ENCODE results near the gene PCCA.
A peak's percentile ranks its signal among the peaks of the same experiment; 100 is the strongest.
"Not testable (repeated sequence)": the region's sequence is repeated elsewhere in the genome, so short reads cannot be mapped to it uniquely, and the experiment has no call there.

The PCCA gene

DNA sequence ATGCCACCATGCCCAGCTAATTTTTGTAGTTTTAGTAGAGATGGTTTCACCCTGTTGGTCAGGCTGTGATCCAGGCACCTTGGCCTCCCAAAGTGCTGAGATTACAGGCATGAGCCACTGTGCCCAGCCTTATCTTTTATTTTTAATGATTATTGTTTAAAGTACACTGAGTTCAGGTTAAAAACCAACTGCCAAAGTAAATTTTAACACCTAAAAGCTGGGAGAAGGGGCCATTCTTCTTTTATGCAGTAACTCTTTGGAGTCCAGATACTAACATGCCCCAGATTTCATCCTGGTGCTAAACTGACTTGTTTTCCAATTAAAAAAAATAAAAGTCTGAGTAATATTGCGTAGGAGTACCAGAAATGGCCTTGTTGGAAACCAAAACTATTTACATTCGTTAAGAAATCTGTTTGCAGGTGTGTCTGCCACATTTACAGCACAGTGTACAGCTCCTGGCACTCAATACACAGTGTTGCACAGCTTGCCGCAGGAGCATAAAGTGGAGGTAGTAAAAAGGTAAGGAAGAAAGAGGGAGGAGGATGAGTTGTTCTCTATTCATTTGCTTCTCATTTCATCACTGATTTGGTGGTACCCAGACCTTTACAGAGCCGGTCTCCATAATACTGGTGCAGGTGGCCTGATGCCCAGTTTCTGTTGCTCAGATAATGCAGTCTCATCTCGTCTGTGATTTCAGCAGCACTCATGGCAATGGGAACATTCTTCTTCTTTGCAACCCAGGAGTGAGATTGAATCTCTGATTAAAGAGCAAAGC lies 108.9 kb downstream of the PCCA start:
- DNase-seq: no peak

DNA sequence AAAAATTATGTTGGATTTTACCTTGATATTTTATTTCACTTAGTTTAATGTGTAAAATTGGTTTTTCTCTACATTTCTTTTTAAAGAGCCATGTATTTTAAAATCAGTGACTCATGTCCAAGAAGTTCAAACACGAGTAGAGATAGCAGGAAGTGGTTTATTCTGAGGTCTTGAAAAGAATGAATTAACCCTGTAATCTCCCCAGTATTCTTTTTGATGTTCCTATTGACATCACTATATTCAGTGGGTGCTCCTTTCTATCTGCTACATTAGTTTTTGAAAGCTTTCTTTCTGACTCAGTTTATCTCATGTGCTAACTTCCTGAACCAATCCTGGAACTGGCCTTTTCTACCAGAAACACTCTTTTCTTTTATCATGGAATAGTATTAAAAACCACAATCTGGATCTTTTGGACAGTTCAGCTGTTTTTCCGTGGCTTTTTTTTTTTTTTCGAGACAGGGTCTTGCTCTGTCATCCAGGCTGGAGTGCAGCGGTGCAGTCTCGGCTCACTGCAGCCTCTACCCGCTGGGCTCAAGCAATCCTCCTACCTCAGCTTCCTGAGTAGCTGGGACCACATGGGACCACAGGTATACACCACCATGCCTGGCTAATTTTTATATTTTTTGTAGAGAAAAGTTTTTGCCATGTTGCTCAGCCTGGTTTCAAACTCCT lies 114.9 kb downstream of the PCCA start:
- peak; percentile 82 for DNase-seq

DNA sequence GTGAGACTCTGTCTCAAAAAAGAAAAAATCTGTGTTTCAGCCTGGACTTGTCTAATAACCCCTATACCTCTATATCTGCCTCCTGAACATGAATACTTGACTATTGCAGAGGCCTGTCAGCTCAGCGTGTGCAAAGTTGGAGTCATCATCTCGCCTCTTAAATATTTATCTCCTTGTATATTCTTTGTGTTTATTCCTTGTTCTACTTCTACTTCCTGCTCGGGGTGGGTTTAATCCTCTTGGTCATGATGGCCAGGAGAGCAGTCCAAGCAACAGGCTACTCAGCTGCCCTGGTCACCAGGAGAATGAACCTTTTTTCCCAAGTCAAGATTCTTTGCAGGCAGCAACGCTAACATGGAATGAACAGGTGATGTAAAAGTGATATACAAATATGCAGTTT lies 119.1 kb downstream of the PCCA start:
- no peak for DNase-seq

DNA sequence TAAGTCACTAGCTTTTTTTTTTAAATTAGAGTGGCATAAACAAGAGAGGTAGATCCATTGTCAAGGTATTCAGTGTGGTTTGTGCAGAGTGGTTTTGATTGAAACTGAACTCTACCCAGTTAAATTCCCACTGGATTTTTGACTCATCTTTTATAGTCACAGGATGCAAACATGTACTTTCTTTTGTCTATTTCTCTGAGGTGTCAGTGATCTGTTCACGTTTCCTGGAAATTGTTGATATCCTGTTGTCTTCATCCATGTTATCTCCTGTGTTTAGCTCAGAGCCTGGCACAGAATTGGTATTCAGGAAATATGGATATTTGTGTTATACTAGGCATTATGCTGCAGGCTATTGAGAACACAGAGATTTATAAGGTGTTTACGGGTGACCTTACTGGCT lies 119.7 kb downstream of the PCCA start:
- peak; percentile 23 for DNase-seq

DNA sequence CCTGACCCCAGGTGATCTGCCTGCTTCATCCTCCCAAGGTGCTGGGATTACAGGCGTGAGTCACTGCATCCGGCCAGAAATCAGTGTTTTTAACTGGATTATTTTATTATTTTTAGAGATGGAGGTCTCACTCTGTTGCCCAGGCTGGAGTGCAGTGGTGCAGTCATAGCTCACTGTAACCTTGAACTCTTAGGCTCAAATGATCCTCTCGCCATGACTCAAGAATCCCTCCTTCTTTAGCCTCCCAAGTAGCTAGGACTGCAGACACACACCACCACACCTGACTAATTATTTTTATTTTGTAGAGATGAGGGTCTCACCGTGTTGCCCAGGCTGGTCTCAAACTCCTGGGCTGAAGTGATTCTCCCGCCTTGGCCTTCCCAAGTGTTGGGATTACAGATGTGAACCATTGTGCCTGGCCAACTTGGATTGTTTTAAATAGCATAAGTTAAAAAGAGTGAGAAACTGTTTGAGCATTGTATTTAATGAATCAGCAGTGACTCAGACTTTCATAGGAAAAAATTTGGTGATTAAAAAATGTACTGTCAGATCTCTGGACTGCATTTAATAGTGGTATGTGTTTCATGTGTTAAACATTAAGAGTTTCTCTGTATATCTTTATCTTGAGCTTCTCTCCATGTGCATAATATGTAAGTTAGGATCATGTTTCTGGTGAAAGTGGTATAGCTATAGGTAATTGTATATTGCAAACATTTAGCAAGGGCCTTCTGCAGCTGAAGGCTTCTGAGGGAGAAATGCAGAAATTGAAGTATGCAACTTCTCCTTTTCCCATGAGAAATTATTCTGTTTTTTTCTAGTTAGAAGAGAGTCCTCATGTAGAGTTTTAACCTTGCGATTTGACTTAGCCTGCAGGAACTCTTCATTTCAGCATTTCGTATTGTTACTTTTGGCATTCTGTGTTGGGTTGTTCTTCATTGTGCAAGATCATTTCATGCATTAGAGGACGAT lies 121.2 kb downstream of the PCCA start:
- DNase-seq: peak; percentile 86

DNA sequence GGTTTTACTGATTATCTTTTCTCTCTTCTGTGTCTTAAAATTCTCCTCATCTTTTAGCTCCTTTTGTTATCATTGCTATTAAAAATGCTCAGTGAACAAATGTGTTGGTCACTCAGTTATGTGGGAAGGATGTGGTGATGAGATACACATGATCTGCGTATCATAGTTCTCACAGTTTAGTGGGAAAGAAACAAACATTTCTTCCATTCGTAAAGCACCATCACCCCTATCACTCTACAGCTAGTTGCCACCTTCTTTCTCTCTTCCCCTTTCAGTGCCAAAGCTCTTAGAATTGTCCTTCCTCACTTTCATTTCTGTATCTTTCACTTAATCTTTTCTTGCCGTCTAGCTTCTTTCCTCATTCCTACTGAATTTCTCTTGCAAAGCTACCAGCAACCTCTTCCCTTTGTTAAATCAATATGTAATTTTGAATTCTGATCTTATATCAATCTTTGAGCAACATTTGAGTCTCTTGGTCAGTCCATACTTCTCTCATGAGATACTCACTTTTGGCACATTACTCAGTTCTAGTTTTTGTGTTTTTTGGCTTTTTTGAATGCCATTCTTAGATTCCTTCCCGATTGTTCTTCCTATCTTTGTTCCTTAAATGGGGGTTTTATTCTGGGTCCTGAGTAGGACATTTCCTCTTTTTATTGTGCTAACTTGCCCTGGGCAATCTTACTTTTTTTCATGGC lies 122.3 kb downstream of the PCCA start:
- DNase-seq: peak; percentile 31

DNA sequence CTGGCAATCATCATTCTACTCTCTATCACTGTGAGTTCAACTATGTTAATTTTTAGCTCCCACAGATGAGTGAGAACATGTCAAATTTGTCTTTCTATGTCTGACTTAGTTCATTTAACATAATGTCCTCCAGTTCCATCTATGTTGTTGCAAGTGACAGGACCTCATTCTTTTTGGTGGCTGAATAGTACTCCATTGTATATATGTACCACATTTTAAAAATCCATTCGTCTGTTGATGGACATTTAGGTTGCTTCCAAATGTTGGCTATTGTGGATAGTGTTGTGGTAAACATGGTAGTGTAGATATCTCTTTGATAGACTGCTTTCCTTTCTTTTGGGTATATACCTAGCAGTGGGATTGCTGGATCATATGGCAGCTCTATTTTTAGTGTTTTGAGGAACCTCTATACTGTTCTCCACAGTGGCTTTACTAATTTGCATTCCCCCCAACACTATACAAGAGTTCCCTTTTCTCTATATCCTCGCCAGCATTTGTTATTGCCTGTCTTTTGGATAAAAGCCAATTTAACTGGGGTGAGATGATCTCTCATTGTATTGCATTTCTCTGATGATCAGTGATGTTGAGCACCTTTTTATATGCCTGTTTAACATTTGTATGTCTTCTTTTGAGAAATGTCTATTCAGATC lies 124.1 kb downstream of the PCCA start:
- no peak for DNase-seq

DNA sequence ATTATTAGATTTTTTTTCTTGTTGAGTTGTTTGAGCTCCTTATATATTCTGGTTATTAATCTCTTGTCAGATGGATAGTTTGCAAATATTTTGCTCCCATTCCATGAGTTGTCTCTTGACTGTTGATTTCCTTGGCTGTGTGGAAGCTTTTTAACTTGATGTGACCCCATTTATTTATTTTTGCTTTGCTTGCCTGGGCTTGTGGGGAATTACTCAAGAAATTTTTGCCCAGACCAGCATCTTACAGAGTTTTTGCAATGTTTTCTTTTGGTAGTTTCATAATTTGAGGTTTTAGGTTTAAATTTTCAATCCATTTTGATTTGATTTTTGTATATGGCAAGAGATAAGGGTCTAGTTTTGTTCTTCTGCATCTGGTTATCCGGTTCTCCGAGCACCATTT lies 124.7 kb downstream of the PCCA start:
- DNase-seq: no peak

DNA sequence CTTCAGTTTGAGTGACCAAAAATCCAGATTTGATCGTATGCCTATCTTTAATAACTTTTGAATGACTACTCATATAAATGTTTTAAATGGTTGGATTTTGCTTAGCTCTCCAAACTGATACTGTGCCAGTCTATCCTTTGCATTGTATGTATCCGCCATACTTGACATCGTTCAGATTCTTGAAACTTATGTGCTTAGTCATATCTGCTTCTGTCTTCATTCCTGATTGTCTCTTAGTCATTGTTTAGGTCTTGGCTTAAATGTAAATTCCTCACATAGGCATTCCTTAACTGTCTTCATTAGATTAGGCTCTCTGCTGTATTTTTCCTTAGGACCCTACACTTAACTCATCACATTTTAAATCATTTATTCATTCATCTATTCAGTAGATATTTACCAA lies 126.0 kb downstream of the PCCA start:
- DNase-seq: peak; percentile 95

DNA sequence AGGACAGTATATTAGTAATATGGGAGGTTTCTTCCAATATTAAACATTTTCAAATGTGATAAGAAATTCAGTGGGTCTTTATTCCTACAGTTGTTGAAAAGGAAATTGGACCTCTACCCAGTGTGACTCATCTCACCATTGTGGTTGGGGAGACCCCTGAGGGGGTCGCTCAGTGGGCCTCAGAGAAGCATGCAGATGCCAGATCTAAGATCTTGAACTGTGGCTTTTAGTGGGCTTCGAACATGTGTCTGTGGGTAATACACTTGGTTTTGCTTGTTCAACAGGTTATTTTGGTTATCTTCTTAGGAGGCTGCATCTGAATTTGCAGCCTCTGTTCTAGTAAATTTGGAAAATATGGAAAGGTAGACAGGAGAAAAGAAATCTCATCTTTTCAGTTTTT lies 132.3 kb downstream of the PCCA start:
- no peak for DNase-seq

DNA sequence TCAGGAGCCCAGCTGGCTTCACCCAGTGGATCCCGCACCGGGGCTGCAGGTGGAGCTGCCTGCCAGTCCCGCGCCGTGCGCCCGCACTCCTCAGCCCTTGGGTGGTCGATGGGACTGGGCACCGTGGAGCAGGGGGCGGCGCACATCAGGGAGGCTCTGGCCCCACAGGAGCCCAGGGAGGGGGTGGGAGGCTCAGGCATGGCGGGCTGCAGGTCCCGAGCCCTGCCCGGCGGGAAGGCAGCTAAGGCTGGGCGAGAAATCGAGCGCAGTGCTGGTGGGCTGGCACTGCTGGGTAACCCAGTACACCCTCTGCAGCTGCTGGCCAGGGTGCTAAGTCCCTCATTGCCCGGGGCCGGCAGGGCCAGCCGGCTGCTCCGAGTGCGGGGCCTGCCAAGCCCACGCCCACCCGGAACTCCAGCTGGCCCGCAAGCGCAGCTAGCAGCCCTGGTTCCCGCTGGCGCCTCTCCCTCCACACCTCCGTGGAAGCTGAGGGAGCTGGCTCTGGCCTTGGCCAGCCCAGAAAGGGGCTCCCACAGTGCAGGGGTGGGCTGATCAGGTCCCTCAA lies 135.2 kb downstream of the PCCA start:
- DNase-seq: not testable (repeated sequence)

DNA sequence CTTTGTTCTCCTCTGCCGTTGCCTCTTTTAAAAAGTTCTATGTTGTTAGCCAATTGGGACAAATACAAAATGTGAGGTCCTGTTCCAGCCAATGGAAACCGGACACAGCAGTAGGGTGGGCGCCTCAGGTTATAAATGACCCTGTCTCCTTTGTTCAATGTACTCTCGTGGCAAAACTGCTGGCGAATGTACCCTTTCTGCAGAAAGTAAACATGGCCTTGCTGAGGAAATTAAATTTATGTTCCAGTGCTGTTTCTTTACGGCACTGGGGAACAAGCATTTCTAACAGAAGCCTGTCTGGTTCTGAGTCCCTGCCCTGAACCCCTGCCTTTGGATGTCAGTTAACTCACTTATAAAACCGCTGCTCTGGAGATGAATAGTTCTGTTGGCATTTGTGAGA lies 140.7 kb downstream of the PCCA start:
- DNase-seq: no peak

DNA sequence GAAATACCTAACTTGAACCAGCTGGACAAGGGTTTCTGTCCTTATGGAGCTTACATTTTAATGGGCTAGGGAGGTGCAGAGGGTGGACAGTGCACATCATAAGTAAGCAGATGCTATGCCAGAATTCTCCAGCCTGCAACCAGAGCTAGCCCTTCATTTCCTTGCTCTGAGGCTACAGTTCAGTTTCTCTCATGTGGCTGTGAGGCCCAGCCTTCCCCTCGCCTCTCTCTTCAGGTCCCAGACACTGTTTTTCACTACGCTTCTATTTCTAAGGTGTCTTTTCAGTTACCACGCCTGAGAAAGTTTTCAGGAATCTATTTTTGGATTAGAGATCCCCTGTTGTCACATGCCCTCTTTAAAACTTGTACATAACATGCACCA lies 141.9 kb downstream of the PCCA start:
- DNase-seq: no peak

DNA sequence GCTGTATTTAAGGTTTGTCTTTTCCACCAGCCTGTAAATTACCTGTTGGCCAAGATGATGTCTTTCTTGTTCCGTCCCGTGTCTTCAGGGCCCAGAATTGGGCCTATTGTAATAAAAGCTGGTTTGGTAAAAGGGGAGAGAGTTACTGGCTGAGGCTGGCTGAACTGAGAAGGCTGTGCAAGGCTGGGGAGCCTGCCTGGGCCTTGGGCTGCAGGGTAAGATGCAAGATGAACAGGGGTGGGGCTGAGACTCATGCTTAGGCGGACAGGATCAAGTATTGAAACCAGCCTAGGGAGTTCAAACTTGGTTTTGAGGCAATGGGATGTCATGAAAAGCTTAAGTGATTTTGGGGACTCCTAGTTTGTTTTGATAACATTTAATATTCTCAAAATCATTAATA lies 142.3 kb downstream of the PCCA start:
- DNase-seq: no peak

DNA sequence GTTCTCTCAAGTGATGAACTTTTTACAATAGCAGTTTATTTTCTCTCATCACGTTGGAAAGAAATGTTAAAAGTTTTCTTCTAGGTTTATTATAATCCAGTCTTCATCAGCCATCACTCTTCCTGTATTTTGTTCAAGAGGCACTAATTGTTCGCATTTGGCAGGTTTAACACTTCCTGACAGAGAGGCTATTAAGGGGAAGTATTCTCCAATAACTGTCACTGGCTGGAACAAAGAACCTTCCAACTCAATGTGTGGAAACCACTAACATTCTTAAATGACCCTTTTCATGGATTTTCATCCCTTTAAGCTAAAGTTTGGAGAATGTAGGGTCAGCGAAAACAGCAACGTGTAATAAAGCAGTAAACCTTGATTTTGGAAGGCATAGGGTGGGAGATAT lies 145.1 kb downstream of the PCCA start:
- no peak for DNase-seq

DNA sequence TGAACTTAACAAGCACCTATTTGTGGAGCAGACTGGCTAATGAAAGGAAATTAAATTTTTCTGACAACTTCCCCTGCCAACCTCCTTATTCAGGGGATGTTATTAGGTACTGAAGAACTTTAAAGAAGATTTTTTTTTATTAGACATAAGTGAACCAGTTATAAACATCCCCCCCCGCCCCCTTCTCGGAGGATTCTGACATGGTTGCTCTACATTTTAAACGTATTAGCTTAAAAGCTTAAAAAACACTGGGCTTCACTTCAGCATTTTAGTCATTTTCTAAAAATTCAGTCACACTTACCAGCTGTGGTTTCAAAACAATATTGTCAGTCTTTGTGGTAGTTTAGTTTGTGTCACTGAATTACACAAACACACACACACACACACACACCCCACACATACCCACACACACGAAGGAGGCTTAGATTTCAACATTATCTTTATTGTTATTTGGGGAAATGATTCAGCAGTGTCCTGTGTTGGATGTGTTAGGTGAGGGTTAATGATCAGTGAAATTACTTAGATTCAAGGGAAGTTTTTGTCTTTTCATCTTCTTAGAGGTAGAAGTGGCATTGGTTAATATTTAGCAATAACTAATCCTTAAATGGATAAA lies 145.7 kb downstream of the PCCA start:
- DNase-seq: peak; percentile 24

DNA sequence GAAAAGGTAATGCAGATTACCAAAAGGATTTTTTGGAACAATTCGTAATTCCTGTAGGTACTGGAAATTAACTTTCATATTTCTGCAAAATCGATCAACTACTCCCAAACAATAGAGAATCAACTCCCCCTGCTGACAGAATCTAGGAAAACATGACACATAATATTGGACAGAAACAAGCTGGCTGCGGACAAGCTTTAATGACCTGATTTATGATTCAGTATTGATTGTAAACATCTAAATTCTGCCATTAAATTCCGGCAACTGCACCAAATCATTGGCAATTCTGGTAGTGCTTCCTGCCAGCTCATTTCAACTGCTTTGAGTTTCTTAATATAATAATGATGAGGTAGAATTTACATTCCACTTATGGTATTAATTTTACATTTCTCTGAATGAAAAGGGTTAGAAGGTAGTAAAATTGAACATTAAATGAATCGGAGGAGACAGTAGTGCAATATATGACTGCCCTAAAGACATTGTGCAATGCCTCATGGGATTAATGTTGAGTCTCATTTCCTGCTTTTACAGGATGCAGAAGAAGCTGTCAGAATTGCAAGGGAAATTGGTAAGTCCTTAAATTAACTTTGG lies 146.5 kb downstream of the PCCA start:
- peak; percentile 57 for DNase-seq

DNA sequence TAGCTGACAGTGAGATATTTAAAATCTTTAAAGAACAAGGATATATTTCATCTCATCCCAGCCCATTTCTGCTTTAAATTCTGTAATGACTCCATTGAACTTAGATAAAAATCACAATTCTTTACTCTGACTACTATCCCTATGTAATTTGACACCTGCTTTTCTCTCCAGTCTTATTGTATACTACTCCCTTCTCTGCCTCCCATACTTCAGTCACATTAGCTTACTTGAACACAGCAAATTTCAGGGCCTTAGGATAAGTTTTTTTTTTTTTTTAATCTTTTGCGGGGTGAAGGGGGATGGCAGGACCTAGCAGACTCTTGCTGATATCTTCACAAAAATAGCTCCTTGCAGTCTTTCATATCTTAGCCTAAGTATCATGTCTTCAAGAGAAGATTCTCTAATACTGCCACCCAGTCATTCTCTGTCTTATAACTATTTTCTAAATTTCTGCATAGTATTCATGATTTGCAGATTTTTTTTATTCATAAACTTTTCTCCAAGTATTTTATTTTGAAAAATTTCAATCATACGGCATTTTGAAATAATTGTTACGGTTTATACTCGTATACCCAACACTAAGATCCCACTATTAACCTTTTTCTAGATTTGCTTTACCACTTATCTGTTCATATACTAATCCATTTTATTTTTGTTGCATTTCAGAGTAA lies 151.4 kb downstream of the PCCA start:
- DNase-seq: no peak

DNA sequence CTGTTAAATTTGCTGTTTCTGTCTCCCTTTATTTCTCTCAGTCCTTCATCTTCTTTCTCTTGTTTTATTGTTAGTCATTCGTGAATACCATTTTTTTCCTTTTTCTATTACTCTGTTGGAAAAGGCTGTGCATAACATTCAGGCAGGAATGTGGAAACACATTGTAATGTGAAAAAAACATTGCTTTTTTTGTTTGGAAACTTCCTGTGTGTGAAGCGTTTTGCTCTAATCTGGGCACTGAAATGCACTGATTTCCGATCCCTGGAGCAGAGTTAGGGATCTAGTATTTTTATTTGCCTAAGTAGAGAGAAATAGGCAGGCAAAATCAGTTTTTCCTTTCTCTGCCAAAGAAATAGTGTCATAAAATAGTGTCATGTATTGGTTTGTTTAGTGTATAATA lies 155.5 kb downstream of the PCCA start:
- peak; percentile 1 for DNase-seq

DNA sequence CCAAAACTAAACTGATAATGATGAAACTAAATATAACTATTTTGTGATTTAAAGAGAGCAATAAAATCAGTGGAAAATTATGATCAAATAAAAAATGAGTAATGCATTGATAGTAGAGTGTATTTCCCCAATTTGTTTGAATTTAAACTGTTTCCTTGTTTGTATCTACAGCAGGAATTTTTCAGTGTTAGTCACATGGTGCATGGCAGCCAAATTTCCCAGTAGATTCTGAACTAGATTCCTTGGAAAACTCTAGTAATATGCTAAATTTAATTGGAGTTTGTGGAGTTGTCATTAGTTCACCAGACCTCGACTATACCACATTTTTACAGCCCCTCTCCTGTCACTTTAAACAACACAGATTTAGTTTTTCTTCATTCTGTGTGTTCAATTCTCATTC lies 156.2 kb downstream of the PCCA start:
- peak; percentile 2 for DNase-seq

DNA sequence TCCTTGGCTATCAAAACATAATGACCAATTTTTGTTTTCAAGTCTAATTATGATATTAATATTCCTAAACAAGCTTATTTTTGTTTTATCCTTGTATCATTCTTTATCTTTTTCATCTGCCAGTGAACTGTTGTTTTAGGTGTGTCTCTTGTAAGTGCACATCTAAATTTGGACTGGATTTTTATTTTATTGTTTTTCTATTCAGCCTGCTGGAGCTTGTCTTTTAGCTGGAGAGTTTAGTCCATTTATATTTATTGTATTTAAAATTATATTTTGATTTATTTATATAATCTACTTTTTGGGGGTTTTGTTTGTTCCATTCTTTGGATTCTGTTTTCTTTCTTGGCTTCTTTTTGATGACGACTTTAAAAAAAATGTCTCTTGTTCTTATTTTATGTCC lies 159.0 kb downstream of the PCCA start:
- DNase-seq: no peak

Measured in fibroblast of skin of right biceps (primary cell).